Glutamatergic neuron (in vitro differentiated cells): ENCODE data around the gene ECE1. TPM values are rescaled to one million over a fixed set of nuclear protein-coding genes. Genes with fewer than 3 reads are reported as not detected.
A peak's percentile ranks its signal among the peaks of the same experiment; 100 is the strongest.

Experiments
- DNase-seq: peaks from one replicate; pipeline ENCODE4 v3.0.0; 2022
- H3K27ac Mint-ChIP-seq: one replicate; pipeline ENCODE4 v1.8.0; 2020; ENCODE audit warnings: mild to moderate bottlenecking, mixed read lengths, inconsistent platforms; ENCODE audit not compliant: unreplicated experiment
- H3K27me3 Mint-ChIP-seq: one replicate; pipeline ENCODE4 v1.8.0; 2020; ENCODE audit warnings: mild to moderate bottlenecking, moderate library complexity, mixed read lengths, inconsistent platforms; ENCODE audit not compliant: unreplicated experiment
- H3K36me3 Mint-ChIP-seq: one replicate; pipeline ENCODE4 v1.8.0; 2020; ENCODE audit warnings: mild to moderate bottlenecking, mixed read lengths, inconsistent platforms; ENCODE audit not compliant: unreplicated experiment
- H3K4me1 Mint-ChIP-seq: one replicate; pipeline ENCODE4 v1.8.0; 2020; ENCODE audit warnings: mild to moderate bottlenecking, low read depth, mixed read lengths, inconsistent platforms; ENCODE audit not compliant: unreplicated experiment
- H3K4me3 Mint-ChIP-seq: one replicate; pipeline ENCODE4 v1.8.0; 2020; ENCODE audit warnings: mild to moderate bottlenecking, mixed read lengths, inconsistent platforms; ENCODE audit not compliant: unreplicated experiment
- H3K9me3 Mint-ChIP-seq: one replicate; pipeline ENCODE4 v1.8.0; 2020; ENCODE audit warnings: mild to moderate bottlenecking, moderate library complexity, mixed read lengths, inconsistent platforms; ENCODE audit not compliant: unreplicated experiment
- total RNA-seq: library from RNA; stranded (reverse); fragmentation: NEBNext Ultra II Directional; extraction: Animal tissue kit (Norgen Biotek cat#: 25700); gene quantifications from one replicate; pipeline ENCODE4 v1.2.1, GENCODE V29; 2021; ENCODE audit not compliant: unreplicated experiment
- TF ChIP-seq, protein P1 (sequence below): fragments of 200-600 bp; sonication (generic); IDR thresholded peaks from one replicate; pipeline ENCODE4 v1.5.0; 2021; ENCODE audit not compliant: partially characterized antibody, unreplicated experiment

The ECE1 gene
- total RNA-seq, 1 donor from 2014 or later: 36.1 TPM

DNA sequence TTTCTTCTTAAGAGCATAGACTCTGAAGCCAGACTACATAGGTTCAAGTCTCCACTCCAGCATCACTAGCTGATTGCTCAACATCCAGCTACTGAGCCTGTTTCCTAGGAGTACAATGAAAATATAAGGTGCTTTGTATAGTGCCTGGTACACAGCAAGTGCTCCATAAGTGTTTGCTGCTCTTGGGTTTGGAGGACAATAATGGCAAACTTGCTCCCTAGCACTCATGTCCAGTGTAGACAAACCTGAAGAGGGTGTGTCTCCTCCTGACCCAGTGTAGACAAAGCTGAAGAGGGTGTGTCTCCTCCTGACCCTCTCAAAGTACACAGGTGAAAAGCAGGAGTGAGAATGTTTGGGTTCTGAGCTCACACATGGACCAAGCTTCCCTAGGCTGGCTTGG, 10.5 kb upstream of the ECE1 start:
- Mint-ChIP-seq H3K4me1 (peaks cover 29% of the 10 kb centered on the region), H3K27me3 (peaks cover 9% of the 10 kb centered on the region), H3K9me3 (peaks cover 7% of the 10 kb centered on the region), H3K36me3 (no peaks in the 10 kb centered on the region), H3K27ac (no peak overlapping the region), H3K4me3 (no peak overlapping the region)
- TF ChIP-seq, protein P1, sequence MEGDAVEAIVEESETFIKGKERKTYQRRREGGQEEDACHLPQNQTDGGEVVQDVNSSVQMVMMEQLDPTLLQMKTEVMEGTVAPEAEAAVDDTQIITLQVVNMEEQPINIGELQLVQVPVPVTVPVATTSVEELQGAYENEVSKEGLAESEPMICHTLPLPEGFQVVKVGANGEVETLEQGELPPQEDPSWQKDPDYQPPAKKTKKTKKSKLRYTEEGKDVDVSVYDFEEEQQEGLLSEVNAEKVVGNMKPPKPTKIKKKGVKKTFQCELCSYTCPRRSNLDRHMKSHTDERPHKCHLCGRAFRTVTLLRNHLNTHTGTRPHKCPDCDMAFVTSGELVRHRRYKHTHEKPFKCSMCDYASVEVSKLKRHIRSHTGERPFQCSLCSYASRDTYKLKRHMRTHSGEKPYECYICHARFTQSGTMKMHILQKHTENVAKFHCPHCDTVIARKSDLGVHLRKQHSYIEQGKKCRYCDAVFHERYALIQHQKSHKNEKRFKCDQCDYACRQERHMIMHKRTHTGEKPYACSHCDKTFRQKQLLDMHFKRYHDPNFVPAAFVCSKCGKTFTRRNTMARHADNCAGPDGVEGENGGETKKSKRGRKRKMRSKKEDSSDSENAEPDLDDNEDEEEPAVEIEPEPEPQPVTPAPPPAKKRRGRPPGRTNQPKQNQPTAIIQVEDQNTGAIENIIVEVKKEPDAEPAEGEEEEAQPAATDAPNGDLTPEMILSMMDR: no peak
- no peak for DNase-seq

DNA sequence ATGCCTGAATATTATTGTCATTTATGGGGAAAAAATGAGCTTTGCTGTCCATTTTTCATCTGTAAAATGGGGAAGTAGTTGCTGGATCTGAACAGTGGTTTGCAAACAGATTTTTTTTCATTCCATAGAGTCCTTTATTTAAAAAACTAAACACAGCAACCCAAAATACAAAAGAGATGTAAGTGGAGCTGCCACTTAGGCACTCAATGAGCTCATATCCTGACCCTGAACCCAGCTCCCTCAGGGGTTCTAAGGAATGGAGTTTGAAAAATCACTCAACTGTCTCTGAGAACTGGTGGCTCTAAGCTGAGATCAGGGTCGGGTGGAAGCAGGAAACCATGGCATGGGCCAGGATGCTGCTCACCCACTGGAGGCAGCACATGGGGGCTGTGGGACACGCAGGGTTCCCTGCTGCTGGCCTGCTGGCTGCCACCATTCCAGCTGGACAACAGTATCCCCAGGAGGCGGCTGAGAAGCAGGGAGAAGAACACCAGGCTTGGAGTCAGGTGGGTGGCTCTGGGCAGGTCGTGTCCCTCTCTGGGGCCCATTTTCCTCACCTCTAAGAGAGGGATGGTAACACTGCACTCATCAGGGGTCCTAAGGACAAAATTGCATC, 9.6 kb upstream of the ECE1 start:
- H3K36me3 Mint-ChIP-seq: no peaks in the 10 kb centered on the region
- TF ChIP-seq, protein P1: no peak
- peaks cover 5% of the 10 kb centered on the region for H3K9me3 Mint-ChIP-seq
- peaks cover 7% of the 10 kb centered on the region for H3K27me3 Mint-ChIP-seq
- H3K27ac Mint-ChIP-seq: no peak overlapping the region
- DNase-seq: no peak
- H3K4me1 Mint-ChIP-seq: peaks cover 20% of the 10 kb centered on the region
- no peak overlapping the region for H3K4me3 Mint-ChIP-seq

DNA sequence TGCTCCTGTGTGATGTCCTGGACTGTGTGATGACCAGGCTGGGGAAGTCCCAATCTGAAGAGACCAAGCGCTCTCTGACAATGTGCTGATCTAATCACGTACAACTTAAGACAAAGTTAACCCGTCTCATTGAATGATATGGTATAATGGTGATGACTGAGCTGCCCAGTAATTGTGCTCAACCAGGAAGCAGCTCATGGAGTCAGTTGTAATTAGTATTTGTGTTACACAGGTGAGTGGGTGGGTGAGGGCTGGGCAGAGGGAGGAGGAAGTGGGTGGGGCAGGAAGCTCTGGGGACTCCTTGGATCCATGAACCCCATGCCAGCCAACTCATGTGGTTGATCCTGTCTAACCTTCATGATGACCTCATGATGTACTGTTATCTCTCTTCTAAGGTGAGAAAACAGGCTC, 8.7 kb upstream of the ECE1 start:
- no peak overlapping the region for H3K27ac Mint-ChIP-seq
- peaks cover 2% of the 10 kb centered on the region for H3K9me3 Mint-ChIP-seq
- peaks cover 20% of the 10 kb centered on the region for H3K4me1 Mint-ChIP-seq
- no peak for DNase-seq
- no peaks in the 10 kb centered on the region for H3K36me3 Mint-ChIP-seq
- H3K27me3 Mint-ChIP-seq: peaks cover 7% of the 10 kb centered on the region
- TF ChIP-seq, protein P1: no peak
- H3K4me3 Mint-ChIP-seq: no peak overlapping the region

DNA sequence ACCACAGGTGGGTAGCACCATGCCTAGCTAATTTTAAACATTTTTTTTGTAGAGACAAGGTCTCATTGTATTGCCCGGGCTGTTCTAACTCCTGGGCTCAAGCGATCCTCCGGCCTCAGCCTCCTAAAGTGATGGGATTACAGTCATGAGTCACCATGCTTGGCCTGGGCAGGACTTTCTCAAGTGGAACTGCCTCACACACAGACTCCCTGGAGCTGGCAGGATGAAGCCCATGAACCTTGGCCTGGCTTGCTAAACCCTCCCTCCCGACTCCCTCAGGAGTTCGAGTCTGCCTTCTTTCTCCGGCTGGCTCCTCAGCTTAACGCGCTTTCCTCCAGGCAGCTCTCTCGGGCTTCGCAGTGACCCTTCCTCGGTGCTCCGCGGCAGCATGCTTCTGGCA, 7.7 kb upstream of the ECE1 start:
- TF ChIP-seq, protein P1: no peak
- H3K27ac Mint-ChIP-seq: peak overlapping the region; percentile 59
- no peaks in the 10 kb centered on the region for H3K9me3 Mint-ChIP-seq
- DNase-seq: no peak
- H3K4me1 Mint-ChIP-seq: peaks cover 28% of the 10 kb centered on the region
- no peaks in the 10 kb centered on the region for H3K36me3 Mint-ChIP-seq
- H3K27me3 Mint-ChIP-seq: peaks cover 6% of the 10 kb centered on the region
- H3K4me3 Mint-ChIP-seq: no peak overlapping the region

DNA sequence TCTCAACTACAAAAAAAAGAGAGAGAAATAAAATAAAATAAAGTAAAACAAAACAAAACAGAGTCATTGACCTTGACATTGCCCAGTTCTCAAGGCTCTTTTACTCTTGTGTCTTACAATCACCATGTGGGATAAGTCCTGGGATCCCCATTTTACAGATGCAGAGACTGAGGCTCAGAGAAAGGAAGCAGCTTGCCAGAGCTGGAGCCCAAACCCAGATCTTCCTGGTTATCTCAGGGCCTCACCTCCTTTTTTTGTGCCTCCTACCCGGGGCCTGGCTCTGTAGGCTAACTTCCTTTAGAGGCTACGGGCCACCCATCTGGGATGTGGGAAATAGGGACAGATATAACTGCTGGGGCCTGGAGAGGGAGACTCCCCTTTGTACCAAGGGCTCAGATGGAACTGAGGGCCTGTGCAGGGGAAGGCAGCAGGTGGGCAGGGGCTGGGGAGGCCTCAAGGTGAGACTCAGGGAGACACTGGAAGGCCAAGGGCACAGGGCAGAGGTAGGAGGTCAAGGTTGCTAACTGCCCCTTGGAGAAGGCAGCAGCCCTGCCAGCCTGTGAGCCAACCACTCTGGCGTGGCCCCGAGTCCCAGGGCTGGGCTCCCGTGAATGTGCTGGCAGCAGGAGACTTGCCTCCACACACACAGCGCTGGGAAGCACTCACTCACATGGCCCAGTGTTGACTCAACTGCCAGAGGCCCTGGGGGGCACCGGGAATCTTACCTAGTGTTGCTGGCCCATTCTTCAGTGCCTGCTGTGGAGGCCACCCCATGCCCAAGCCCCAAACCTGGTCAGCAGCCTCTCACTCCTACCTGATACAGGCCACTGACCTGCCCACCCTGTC, 6.5 kb upstream of the ECE1 start:
- Mint-ChIP-seq H3K4me3 (no peak overlapping the region), H3K27me3 (peaks cover 4% of the 10 kb centered on the region), H3K4me1 (peaks cover 31% of the 10 kb centered on the region), H3K9me3 (no peaks in the 10 kb centered on the region), H3K36me3 (no peaks in the 10 kb centered on the region), H3K27ac (no peak overlapping the region)
- TF ChIP-seq, protein P1: no peak
- DNase-seq: no peak
